ENCODE measurements around the gene TTC16.

The TTC16 gene

DNA sequence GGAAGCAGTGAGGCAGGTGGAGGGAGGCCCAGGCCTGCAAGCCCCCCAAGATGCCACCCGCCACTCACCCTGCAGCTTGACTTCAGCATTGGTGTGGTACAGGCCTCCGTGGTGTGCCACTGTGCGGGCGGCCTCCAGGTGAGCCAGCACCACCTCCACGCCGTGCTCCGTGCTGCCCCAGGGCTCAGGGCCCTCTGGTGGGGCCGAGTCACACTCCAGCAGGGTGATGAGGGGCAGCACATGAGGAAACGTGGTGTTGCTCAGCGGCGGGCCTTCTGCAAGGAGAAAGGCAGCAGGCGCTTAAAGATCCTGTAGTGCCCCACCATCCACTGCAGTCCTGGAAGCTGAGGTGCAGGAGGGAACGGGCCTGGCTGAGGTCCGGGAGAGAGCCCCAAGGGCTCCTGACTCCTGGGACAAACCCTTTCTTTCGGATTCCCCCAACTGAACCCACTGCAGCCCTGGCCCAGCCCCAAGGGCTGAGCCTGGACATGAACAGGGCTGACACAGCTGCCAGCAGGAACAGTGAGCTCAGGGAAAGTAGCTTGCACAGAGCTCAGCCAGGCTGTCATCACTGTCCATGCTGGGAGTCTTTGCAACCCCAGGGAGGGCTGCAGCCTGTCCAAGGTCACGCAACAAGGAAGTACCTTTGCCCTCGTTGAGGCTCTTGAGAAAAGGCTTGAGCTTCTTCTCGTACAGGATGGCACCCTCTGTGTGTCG is 23.9 kb downstream of the TTC16 start:
- no peak for DNase-seq (ENCODE audit: low read depth)
- H3K4me3 ChIP-seq (ENCODE audit: low read depth, low read length): no peak overlapping the region
- TF ChIP-seq, protein P1, sequence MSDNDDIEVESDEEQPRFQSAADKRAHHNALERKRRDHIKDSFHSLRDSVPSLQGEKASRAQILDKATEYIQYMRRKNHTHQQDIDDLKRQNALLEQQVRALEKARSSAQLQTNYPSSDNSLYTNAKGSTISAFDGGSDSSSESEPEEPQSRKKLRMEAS (IDR thresholded peaks at IDR 0.05; ENCODE audit: low read depth, low read length): no peak
- TF ChIP-seq POLR2A (IDR thresholded peaks at IDR 0.05; ENCODE audit: extremely low read depth, insufficient read length): no peak
- TF ChIP-seq, protein P2, sequence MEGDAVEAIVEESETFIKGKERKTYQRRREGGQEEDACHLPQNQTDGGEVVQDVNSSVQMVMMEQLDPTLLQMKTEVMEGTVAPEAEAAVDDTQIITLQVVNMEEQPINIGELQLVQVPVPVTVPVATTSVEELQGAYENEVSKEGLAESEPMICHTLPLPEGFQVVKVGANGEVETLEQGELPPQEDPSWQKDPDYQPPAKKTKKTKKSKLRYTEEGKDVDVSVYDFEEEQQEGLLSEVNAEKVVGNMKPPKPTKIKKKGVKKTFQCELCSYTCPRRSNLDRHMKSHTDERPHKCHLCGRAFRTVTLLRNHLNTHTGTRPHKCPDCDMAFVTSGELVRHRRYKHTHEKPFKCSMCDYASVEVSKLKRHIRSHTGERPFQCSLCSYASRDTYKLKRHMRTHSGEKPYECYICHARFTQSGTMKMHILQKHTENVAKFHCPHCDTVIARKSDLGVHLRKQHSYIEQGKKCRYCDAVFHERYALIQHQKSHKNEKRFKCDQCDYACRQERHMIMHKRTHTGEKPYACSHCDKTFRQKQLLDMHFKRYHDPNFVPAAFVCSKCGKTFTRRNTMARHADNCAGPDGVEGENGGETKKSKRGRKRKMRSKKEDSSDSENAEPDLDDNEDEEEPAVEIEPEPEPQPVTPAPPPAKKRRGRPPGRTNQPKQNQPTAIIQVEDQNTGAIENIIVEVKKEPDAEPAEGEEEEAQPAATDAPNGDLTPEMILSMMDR (IDR thresholded peaks at IDR 0.05; ENCODE audit: low read depth, low read length): no peak
- no peak for TF ChIP-seq MYC (IDR thresholded peaks at IDR 0.05; ENCODE audit: low read depth, low read length)

DNA sequence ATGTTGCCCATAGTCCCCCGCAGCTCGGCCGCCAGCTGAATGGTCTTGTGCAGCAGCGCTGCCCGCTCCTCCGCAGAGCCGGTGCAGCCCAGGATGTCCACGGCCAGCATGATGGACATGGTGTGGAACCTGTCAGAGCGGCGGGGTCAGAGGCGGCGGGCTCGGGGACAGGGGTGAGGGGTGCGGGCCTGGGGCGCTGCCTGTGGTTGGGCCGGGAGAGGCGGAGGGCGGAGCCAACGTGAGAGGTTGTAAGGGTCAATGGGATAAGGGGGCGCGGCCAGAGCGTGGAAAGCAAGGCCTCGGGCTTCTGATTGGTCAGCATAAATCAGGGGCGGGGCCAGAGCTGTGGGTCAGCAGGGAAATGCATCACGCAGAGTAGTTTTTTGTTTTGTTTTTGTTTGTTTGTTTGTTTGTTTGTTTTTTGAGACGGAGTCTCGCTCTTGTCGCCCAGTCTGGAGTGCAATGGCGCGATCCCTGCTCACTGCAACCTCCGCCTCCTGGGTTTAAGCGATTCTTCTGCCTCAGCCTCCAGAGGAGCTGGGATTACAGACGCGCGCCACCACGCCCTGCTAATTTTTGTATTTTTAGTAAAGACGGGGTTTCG is 26.1 kb downstream of the TTC16 start:
- H3K4me3 ChIP-seq (ENCODE audit: low read depth, low read length): no peak overlapping the region
- DNase-seq (ENCODE audit: low read depth): no peak
- TF ChIP-seq, protein P2 (IDR thresholded peaks at IDR 0.05; ENCODE audit: low read depth, low read length): no peak
- no peak for TF ChIP-seq MYC (IDR thresholded peaks at IDR 0.05; ENCODE audit: low read depth, low read length)
- TF ChIP-seq, protein P1 (IDR thresholded peaks at IDR 0.05; ENCODE audit: low read depth, low read length): no peak
- no peak for TF ChIP-seq POLR2A (IDR thresholded peaks at IDR 0.05; ENCODE audit: extremely low read depth, insufficient read length)

DNA sequence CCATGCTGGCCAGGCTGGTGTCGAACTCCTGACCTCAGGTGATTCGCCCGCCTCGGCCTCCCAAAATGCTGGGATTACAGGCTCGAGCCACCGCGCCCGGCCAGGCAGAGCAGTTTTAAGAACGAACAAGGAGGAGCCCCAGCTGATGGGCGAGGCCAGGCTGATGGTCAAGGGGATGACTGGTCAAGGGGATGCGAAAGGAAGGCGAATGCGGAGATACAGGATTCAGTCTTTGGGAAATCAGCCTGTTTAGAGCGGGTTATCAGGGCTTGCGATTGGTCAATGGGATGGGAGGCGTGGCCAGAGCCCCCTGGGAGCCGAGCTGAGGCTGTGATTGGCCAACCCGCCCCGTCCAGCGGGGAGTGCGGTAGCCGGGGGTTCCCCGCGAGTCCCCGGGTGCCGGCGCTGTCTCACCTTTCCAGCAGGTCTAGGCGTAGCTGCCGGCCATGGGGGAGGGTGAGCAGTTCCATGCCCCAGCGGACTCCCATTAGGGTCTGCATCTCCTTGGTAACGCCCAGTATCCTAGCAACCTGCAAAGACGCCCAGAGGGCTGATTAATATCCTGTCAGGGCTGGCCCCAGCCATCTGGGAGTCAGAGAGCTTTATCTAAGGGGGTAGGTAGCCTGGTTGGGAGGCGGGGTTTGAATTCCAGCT is 26.7 kb downstream of the TTC16 start:
- H3K4me3 ChIP-seq (ENCODE audit: low read depth, low read length): no peak overlapping the region

DNA sequence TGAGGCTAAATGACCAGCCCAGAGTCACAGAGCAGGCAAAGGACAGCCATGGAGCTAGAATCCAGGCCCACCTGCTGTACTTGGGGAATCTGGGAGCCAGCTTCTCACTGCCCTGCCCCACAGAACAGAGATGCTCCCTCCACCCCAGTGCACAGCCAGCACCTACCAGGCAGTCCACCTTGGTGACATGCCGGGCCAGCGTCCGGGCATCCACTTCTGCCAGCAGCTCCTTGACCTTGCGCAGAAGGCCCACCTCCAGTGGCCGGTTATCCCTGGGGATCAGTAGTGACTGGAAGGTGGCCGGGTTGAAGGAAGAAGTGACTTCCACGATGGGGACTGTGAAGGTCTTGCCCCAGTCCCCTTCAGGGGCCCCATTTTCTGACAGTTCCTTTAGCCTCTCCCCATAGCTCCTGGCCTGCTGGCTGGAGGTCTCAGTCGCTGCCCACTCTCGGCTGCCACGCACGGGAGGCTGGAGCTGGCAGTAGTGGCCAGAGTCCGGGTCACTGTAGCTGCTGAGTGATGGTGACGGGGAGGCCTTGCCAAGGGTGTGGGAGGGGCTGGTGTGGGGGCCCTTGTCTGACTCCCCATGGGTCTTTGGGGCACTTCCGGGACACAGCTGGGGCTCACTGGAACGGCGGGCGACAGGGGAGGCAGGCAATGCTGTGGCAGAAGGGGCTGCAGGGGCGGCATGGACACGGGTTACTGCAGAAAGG is 28.7 kb downstream of the TTC16 start:
- H3K4me3 ChIP-seq (ENCODE audit: low read depth, low read length): no peak overlapping the region
- no peak for DNase-seq (ENCODE audit: low read depth)
- TF ChIP-seq, protein P1 (IDR thresholded peaks at IDR 0.05; ENCODE audit: low read depth, low read length): no peak
- TF ChIP-seq MYC (IDR thresholded peaks at IDR 0.05; ENCODE audit: low read depth, low read length) (no peak), POLR2A (IDR thresholded peaks at IDR 0.05; ENCODE audit: extremely low read depth, insufficient read length) (no peak)
- TF ChIP-seq, protein P2 (IDR thresholded peaks at IDR 0.05; ENCODE audit: low read depth, low read length): no peak

More for the DNA sequence above, 26.7 kb downstream of the TTC16 start:
- DNase-seq (ENCODE audit: low read depth): peak; percentile 33
- no peak for TF ChIP-seq MYC (IDR thresholded peaks at IDR 0.05; ENCODE audit: low read depth, low read length)
- TF ChIP-seq, protein P2 (IDR thresholded peaks at IDR 0.05; ENCODE audit: low read depth, low read length): no peak
- TF ChIP-seq POLR2A (IDR thresholded peaks at IDR 0.05; ENCODE audit: extremely low read depth, insufficient read length): no peak
- TF ChIP-seq, protein P1 (IDR thresholded peaks at IDR 0.05; ENCODE audit: low read depth, low read length): no peak

DNA sequence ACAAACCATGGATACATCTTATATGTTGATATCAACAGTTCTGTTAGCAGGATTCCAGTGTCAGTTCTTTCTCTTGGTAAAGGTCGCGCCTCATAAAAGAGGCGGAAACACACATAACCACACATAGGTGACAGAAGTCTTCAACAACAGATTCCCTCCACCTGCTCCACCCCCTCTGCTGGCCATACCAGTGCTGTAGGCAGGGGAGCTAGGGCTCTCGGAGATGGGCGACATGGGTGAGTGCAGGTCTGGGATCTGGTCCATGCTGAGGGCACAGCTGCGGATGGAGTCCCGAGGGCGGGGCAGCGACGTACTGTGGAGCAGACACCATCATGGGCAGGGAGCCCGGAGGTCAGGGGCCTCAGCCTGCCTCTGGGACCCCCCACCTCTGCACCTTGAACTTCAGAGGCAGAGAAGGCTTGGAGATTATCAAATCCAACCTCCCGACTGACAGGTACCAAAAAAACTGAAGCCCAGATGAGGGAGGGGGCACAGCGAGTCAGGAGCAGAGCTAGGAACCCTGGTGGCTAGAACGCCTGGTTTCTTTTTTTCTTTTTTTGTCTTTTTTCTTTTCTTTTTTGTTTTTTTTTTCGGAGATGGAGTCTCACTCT is 31.2 kb downstream of the TTC16 start:
- no peak overlapping the region for H3K4me3 ChIP-seq (ENCODE audit: low read depth, low read length)
- TF ChIP-seq, protein P2 (IDR thresholded peaks at IDR 0.05; ENCODE audit: low read depth, low read length): no peak
- TF ChIP-seq, protein P1 (IDR thresholded peaks at IDR 0.05; ENCODE audit: low read depth, low read length): no peak
- TF ChIP-seq MYC (IDR thresholded peaks at IDR 0.05; ENCODE audit: low read depth, low read length) (no peak), POLR2A (IDR thresholded peaks at IDR 0.05; ENCODE audit: extremely low read depth, insufficient read length) (no peak)
- DNase-seq (ENCODE audit: low read depth): no peak

All from NB4 (cell line).